ENCODE data around the gene KDM6A. TPM values are rescaled to one million over a fixed set of nuclear protein-coding genes. Genes with fewer than 3 reads are reported as not detected.

The KDM6A gene
- total and polyA plus RNA-seq, 2 of the 13 experiments (the other 11 are each of a cell fraction or from before 2014, with no cell fraction given) = 16.7 to 18.2 TPM

DNA sequence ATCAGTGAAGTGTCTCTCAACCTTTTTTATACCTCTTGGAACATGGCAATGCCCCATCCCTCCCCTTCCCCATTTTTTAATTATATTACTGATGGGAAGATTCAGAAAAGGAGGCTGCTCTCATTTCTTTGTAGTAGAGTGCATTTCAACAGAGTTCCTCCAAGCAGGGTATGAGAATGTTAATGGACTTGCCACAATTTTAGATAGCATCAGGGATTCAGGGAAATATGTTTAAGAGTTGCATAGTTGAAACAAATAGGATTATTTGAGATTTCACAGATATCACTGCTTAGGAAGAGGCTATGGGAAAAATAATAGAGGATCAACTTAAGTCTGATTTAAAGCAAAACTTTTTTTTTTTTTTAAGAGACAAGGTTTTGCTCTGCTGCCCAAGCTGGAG lies 281.5 kb downstream of the KDM6A start:
- DNase-seq (ENCODE audit: low spot score) (no peak), FAIRE-seq (no peak), ATAC-seq (no peak)
- Histone ChIP-seq H3K4me3 (replicated peaks in 1 of 3; ENCODE audit: insufficient read depth in 1 of 3, low read depth in 2 of 3, low read length in 3 of 3) (no peak overlapping the region), H3K4me1 (ENCODE audit: insufficient read depth, low read length) (no peaks in the 10 kb centered on the region), H3K27ac (ENCODE audit: extremely low read length, insufficient read depth, low read length) (no peak overlapping the region), H3K9ac (ENCODE audit: insufficient read depth, low read depth, low read length) (no peak overlapping the region), H3K79me2 (ENCODE audit: insufficient read depth, low read length) (no peaks in the 10 kb centered on the region), H4K20me1 (ENCODE audit: insufficient read depth, low read length) (no peaks in the 10 kb centered on the region), H2AFZ (ENCODE audit: low read length) (no peak overlapping the region), H3K4me2 (ENCODE audit: low read depth, low read length) (no peak overlapping the region), H3K36me3 (replicated peaks in 1 of 2; ENCODE audit: control insufficient read depth in 1 of 2, insufficient read depth in 2 of 2, low read length in 2 of 2) (no peaks in the 10 kb centered on the region), H3K27me3 (ENCODE audit: control insufficient read depth in 1 of 2, insufficient read depth in 2 of 2, low read length in 2 of 2) (no peaks in the 10 kb centered on the region), H3K9me3 (ENCODE audit: low read length) (no peaks in the 10 kb centered on the region)
- TF ChIP-seq ZC3H13 (CRISPR knock-in tag; IDR thresholded peaks at IDR 0.05) (no peak), PHF21A (CRISPR knock-in tag; IDR thresholded peaks at IDR 0.05) (no peak), PPARG (CRISPR knock-in tag; conservative IDR thresholded peaks at IDR 0.05) (no peak), SOX13 (IDR thresholded peaks at IDR 0.05) (no peak), SOX13 (CRISPR knock-in tag; conservative IDR thresholded peaks at IDR 0.05 in 1 of 2, IDR thresholded peaks at IDR 0.05 in 1 of 2) (no peak), ZNF530 (CRISPR knock-in tag; IDR thresholded peaks at IDR 0.05; ENCODE audit: low read depth) (no peak), PRMT3 (CRISPR knock-in tag; IDR thresholded peaks at IDR 0.05; ENCODE audit: borderline replicate concordance, low read depth) (no peak), HNRNPK (IDR thresholded peaks at IDR 0.05; ENCODE audit: low read depth, low read length, poor library complexity, severe bottlenecking) (no peak), HCFC1 (IDR thresholded peaks at IDR 0.05; ENCODE audit: low read depth, low read length) (no peak), GTF3A (CRISPR knock-in tag; conservative IDR thresholded peaks at IDR 0.05) (no peak), ZSCAN9 (CRISPR knock-in tag; IDR thresholded peaks at IDR 0.05; ENCODE audit: borderline replicate concordance) (no peak), NR2F1 (CRISPR knock-in tag; IDR thresholded peaks at IDR 0.05) (no peak)
- TF ChIP-seq, protein P1, sequence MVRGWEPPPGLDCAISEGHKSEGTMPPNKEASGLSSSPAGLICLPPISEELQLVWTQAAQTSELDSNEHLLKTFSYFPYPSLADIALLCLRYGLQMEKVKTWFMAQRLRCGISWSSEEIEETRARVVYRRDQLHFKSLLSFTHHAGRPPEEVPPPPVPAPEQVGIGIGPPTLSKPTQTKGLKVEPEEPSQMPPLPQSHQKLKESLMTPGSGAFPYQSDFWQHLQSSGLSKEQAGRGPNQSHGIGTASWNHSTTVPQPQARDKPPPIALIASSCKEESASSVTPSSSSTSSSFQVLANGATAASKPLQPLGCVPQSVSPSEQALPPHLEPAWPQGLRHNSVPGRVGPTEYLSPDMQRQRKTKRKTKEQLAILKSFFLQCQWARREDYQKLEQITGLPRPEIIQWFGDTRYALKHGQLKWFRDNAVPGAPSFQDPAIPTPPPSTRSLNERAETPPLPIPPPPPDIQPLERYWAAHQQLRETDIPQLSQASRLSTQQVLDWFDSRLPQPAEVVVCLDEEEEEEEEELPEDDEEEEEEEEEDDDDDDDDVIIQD (CRISPR knock-in tag; IDR thresholded peaks at IDR 0.05; ENCODE audit: low read depth) = no peak
- TF ChIP-seq, protein P2, sequence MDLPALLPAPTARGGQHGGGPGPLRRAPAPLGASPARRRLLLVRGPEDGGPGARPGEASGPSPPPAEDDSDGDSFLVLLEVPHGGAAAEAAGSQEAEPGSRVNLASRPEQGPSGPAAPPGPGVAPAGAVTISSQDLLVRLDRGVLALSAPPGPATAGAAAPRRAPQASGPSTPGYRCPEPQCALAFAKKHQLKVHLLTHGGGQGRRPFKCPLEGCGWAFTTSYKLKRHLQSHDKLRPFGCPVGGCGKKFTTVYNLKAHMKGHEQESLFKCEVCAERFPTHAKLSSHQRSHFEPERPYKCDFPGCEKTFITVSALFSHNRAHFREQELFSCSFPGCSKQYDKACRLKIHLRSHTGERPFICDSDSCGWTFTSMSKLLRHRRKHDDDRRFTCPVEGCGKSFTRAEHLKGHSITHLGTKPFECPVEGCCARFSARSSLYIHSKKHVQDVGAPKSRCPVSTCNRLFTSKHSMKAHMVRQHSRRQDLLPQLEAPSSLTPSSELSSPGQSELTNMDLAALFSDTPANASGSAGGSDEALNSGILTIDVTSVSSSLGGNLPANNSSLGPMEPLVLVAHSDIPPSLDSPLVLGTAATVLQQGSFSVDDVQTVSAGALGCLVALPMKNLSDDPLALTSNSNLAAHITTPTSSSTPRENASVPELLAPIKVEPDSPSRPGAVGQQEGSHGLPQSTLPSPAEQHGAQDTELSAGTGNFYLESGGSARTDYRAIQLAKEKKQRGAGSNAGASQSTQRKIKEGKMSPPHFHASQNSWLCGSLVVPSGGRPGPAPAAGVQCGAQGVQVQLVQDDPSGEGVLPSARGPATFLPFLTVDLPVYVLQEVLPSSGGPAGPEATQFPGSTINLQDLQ (CRISPR knock-in tag; IDR thresholded peaks at IDR 0.05) = no peak
- intact Hi-C loops (cut with micrococcal nuclease; ENCODE audit: unreplicated experiment) = no loop called here
- in situ Hi-C loops (cut with HindIII; ENCODE audit: extremely low pct_ligation_motif_present, low pct_unique_long_range_greater_than_20kb) = no loop called here
- CTCF ChIA-PET (ENCODE audit: low intra/inter-chr PET ratio, low total read pairs) = no interaction called here
- POLR2A ChIA-PET = no interaction called here
- BruUV-seq (replicated peaks) = no TSS peak
